Muscle layer of colon (tissue), 2 donors: ENCODE data around the gene VPS16.
"Not testable (repeated sequence)": the region's sequence is repeated elsewhere in the genome, so short reads cannot be mapped to it uniquely, and the experiment has no call there.

Experiments
- H3K27ac ChIP-seq: one replicate; pipeline ENCODE4 v1.7.0; 2013; ENCODE audit warnings: low read depth, mild to moderate bottlenecking, low read length, moderate library complexity
- H3K27me3 ChIP-seq, 2 donors: one replicate each; pipeline ENCODE4 v1.7.0; 2013; ENCODE audit warnings: low read length in 2 of 2, mild to moderate bottlenecking in 2 of 2; ENCODE audit not compliant: insufficient read depth in 2 of 2, control insufficient read depth in 1 of 2
- H3K36me3 ChIP-seq: one replicate; pipeline ENCODE4 v1.7.0; 2013; ENCODE audit warnings: mild to moderate bottlenecking, low read length; ENCODE audit not compliant: insufficient read depth
- H3K4me1 ChIP-seq: one replicate; pipeline ENCODE4 v1.7.0; 2013; ENCODE audit warnings: mild to moderate bottlenecking, low read length; ENCODE audit not compliant: insufficient read depth
- H3K4me3 ChIP-seq, 2 donors: one replicate each; pipeline ENCODE4 v1.7.0; 2013; ENCODE audit warnings: low read length in 2 of 2, low read depth in 1 of 2, mild to moderate bottlenecking in 1 of 2, moderate library complexity in 1 of 2
- H3K9ac ChIP-seq: one replicate; pipeline ENCODE4 v1.7.0; 2013; ENCODE audit warnings: low read length
- H3K9me3 ChIP-seq: one replicate; pipeline ENCODE4 v1.7.0; 2013; ENCODE audit warnings: mild to moderate bottlenecking, low read length
- donor health status: abdominal sarcoma.
- donor health status: Adenocarcinoma of cecum.

VPS16 gene

DNA sequence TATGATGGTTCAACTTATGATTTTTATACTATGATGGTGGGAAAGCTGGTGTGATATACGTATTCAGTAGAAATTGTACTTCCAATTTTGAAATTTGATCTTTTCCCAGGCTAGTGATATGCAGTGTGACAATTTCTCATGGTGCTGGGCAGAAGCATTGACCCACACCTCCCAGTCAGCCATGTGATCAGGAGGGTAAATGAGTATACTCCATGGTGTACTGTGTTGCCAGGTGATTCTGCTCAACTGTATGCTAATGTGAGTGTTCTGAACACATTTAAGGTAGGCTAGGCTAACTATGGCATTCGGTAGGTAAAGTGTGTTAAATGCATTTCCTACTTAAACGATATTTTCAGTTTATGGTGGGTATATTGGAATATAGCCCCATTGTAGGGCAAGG is 51.8 kb downstream of the VPS16 start:
- H3K4me3 ChIP-seq = no peak overlapping the region
- H3K36me3 ChIP-seq = no peaks in the 10 kb centered on the region
- no peak overlapping the region for H3K27ac ChIP-seq
- H3K27me3 ChIP-seq = no peaks in the 10 kb centered on the region
- H3K9ac ChIP-seq = no peak overlapping the region
- peaks cover 16% of the 10 kb centered on the region for H3K4me1 ChIP-seq
- H3K9me3 ChIP-seq = no peaks in the 10 kb centered on the region

GRCh38 chr20:2894221-2894620 is 53.7 kb downstream of the VPS16 start:
- Histone ChIP-seq H3K27me3 (no peaks in the 10 kb centered on the region), H3K9me3 (no peaks in the 10 kb centered on the region), H3K27ac (no peak overlapping the region), H3K4me1 (peaks cover 12% of the 10 kb centered on the region), H3K4me3 (no peak overlapping the region), H3K36me3 (no peaks in the 10 kb centered on the region), H3K9ac (no peak overlapping the region)

GRCh38 chr20:2895154-2895553 is 54.6 kb downstream of the VPS16 start:
- not testable (repeated sequence) for H3K9ac ChIP-seq, H3K27me3 ChIP-seq, H3K36me3 ChIP-seq, H3K9me3 ChIP-seq, H3K27ac ChIP-seq, H3K4me3 ChIP-seq
- peaks cover 12% of the 10 kb centered on the region for H3K4me1 ChIP-seq

DNA sequence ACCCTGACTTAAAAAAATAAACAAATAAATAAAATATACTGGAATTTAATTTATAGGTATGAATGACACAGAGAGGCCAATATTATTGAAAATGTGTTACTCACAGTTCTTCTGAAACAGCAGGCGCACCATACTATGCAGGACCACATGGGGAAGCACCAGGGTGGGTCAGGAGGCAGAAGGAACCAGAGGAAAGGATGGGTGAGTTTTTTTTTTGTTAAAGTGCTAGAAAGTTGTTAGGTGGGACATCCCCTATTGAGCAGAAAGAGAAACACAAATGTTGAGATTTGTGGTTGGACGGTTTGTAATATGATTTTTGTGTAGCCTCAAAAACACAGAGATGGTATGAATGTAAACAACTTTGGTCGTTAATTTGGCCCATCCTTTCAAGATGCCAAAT is 58.7 kb downstream of the VPS16 start:
- Histone ChIP-seq H3K4me3 (no peak overlapping the region), H3K27me3 (no peaks in the 10 kb centered on the region), H3K4me1 (no peaks in the 10 kb centered on the region), H3K27ac (no peak overlapping the region), H3K9me3 (no peaks in the 10 kb centered on the region), H3K9ac (no peak overlapping the region), H3K36me3 (no peaks in the 10 kb centered on the region)

GRCh38 chr20:2900845-2901592 is 60.5 kb downstream of the VPS16 start:
- H3K9ac ChIP-seq = no peak overlapping the region
- no peaks in the 10 kb centered on the region for H3K9me3 ChIP-seq
- H3K27ac ChIP-seq = no peak overlapping the region
- no peaks in the 10 kb centered on the region for H3K36me3 ChIP-seq
- H3K4me3 ChIP-seq = no peak overlapping the region
- no peaks in the 10 kb centered on the region for H3K27me3 ChIP-seq
- no peaks in the 10 kb centered on the region for H3K4me1 ChIP-seq

DNA sequence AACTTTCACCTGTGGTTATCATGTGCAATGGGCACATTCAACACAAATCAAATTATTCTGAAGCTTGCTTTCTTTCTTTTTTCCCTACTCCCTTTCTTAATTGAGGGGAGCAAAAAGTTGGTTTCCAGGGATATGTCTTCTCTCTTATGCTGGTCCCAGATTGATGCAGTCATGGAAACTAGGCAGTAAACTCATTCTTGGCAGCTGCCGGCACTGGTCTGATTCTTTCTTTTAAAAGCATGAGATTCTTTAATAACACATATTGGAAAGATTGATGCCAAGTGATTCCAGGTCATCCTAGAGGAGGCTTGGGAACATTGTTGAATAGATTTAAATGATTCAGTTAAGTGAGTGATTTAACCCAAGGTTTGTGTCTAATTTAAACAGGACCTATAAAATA is 61.7 kb downstream of the VPS16 start:
- Histone ChIP-seq H3K9ac (no peak overlapping the region), H3K9me3 (no peaks in the 10 kb centered on the region), H3K27ac (no peak overlapping the region), H3K4me3 (no peak overlapping the region), H3K4me1 (no peaks in the 10 kb centered on the region), H3K36me3 (no peaks in the 10 kb centered on the region), H3K27me3 (no peaks in the 10 kb centered on the region)

GRCh38 chr20:2902818-2903217 is 62.3 kb downstream of the VPS16 start:
- Histone ChIP-seq H3K9me3 (no peaks in the 10 kb centered on the region), H3K4me1 (no peaks in the 10 kb centered on the region), H3K4me3 (no peak overlapping the region), H3K9ac (no peak overlapping the region), H3K36me3 (no peaks in the 10 kb centered on the region), H3K27me3 (no peaks in the 10 kb centered on the region), H3K27ac (no peak overlapping the region)

DNA sequence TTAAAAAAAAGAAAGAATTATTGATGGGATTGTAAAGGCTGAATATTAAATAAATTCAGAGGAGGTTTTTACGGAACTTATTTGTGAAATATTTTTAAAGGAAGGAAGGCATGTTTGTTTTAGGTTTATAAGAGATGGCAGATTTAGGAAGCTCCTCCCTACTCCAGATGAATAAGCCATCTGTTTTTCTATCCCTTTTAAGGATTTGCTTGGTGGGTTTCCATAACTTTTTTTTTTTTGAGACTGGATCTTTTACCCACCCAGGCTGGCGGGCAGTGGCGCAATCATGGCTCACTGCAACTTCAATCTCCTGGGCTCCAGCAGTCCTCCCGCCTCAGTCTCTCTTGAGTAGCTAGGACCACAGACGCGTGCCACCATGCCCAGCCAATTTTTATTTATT is 63.1 kb downstream of the VPS16 start:
- H3K4me1 ChIP-seq = no peaks in the 10 kb centered on the region
- H3K9ac ChIP-seq = no peak overlapping the region
- H3K27me3 ChIP-seq = no peaks in the 10 kb centered on the region
- H3K9me3 ChIP-seq = no peaks in the 10 kb centered on the region
- H3K27ac ChIP-seq = no peak overlapping the region
- no peak overlapping the region for H3K4me3 ChIP-seq
- no peaks in the 10 kb centered on the region for H3K36me3 ChIP-seq

DNA sequence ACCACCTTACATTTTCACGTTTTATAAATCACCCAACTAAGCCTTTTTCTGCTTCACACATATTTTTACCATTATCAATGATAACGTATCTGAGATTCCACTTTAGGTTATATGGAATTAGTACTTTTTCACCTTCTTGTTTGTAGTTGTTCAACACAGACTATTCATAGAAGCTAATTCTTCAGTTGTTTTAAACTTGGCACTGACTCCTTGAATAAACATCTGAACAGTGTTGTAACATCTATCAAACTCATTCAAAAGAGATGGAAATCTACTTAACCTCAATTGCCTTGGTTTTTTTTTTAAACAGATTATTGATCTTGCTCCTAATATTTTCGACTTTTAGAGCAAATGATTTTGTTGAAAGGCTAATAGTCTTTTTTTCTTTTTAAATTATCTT is 67.0 kb downstream of the VPS16 start:
- H3K36me3 ChIP-seq = no peaks in the 10 kb centered on the region
- no peaks in the 10 kb centered on the region for H3K27me3 ChIP-seq
- no peak overlapping the region for H3K4me3 ChIP-seq
- no peak overlapping the region for H3K27ac ChIP-seq
- H3K9me3 ChIP-seq = no peaks in the 10 kb centered on the region
- H3K9ac ChIP-seq = no peak overlapping the region
- H3K4me1 ChIP-seq = no peaks in the 10 kb centered on the region

GRCh38 chr20:2909953-2910352 is 69.4 kb downstream of the VPS16 start:
- Histone ChIP-seq H3K9me3 (no peaks in the 10 kb centered on the region), H3K4me1 (no peaks in the 10 kb centered on the region), H3K9ac (no peak overlapping the region), H3K27me3 (no peaks in the 10 kb centered on the region), H3K4me3 (no peak overlapping the region), H3K36me3 (no peaks in the 10 kb centered on the region), H3K27ac (no peak overlapping the region)

- no peaks in the 10 kb centered on the region for H3K36me3 ChIP-seq
- no peak overlapping the region for H3K9ac ChIP-seq
- H3K9me3 ChIP-seq = no peaks in the 10 kb centered on the region
- H3K27ac ChIP-seq = no peak overlapping the region
- H3K4me1 ChIP-seq = no peaks in the 10 kb centered on the region
- no peaks in the 10 kb centered on the region for H3K27me3 ChIP-seq
- no peak overlapping the region for H3K4me3 ChIP-seq
Observed at GRCh38 chr20:2911200-2911599, 70.7 kb downstream of the VPS16 start.

GRCh38 chr20:2914160-2914559 is 73.6 kb downstream of the VPS16 start:
- H3K27ac ChIP-seq = no peak overlapping the region

More at GRCh38 chr20:2914160-2914559, 73.6 kb downstream of the VPS16 start:
- Histone ChIP-seq H3K27me3 (no peaks in the 10 kb centered on the region), H3K4me1 (no peaks in the 10 kb centered on the region), H3K9ac (no peak overlapping the region), H3K9me3 (no peaks in the 10 kb centered on the region), H3K4me3 (no peak overlapping the region), H3K36me3 (no peaks in the 10 kb centered on the region)
